HCT116 (cell line): ENCODE results near the gene MRRF. TPM values are rescaled to one million over a fixed set of nuclear protein-coding genes. Genes with fewer than 3 reads are reported as not detected.

Experiments
- ATAC-seq: fragments of 200-7000 bp; cut with Tn5 transposase; 2 replicates; pipeline ENCODE4 v1.9.1; 2020; ENCODE audit warnings: mild to moderate bottlenecking, moderate library complexity
- BruUV-seq: library from RNA; stranded (reverse); fragments of 400-500 nt; replicated peaks from 2 replicates; lab custom pipeline; 2021; lab: Mats Ljungman, UMichigan
- CTCF ChIA-PET: fragments of 300-600 bp; sonication (Branson Sonifier 250); formaldehyde crosslinking; loops from one replicate; lab custom pipeline; 2021; ENCODE audit warnings: antibody characterized with exemption; lab: Charles Lee
- POLR2A ChIA-PET: fragments of 300-600, 350-600 bp; sonication (Branson Sonifier 250); formaldehyde crosslinking; loops from one replicate; lab custom pipeline; 2021; ENCODE audit warnings: antibody characterized with exemption; lab: Charles Lee
- RAD21 ChIA-PET, 2 experiments: fragments of 300-600 bp; sonication (Branson Sonifier 250); formaldehyde crosslinking; loops; one replicate each; lab custom pipeline; 2023; ENCODE audit warnings: low total read pairs in 2 of 2; ENCODE audit not compliant: uncharacterized antibody in 2 of 2, unreplicated experiment in 2 of 2, low non-redundant PET in 1 of 2; lab: Charles Lee
- DNase-seq: peaks from one replicate; pipeline ENCODE4 v3.0.0-alpha.2; 2010; ENCODE audit warnings: low read depth, low spot score
- H2AFZ ChIP-seq: fragments of 200-600 bp; shearing (Covaris generic), sonication (generic); 2 replicates; pipeline ENCODE4 v1.6.1; 2017; ENCODE audit warnings: low read depth, mixed run types, mixed read lengths, antibody characterized with exemption, low read length; ENCODE audit not compliant: poor library complexity, severe bottlenecking
- H3K27ac ChIP-seq: 2 replicates; pipeline ENCODE4 v1.5.1; 2012; ENCODE audit warnings: low read depth, low read length
- H3K27me3 ChIP-seq: fragments of 200-600 bp; sonication (generic); 2 replicates; pipeline ENCODE4 v1.6.1; 2016; ENCODE audit warnings: mixed run types, low read length, mixed read lengths; ENCODE audit not compliant: insufficient read depth
- H3K36me3 ChIP-seq, 2 experiments: fragments of 200-500 bp in 1 of 2; fragments of 200-600 bp in 1 of 2; sonication (Bioruptor generic) in 1 of 2; sonication (generic) in 1 of 2; 2 replicates each; pipeline versions ENCODE4 v1.5.1 to v1.6.1; 2014 to 2016; ENCODE audit warnings: low read length in 2 of 2, inconsistent platforms in 1 of 2, mixed read lengths in 1 of 2, mixed run types in 1 of 2; ENCODE audit not compliant: insufficient read depth in 2 of 2, control insufficient read depth in 1 of 2
- H3K4me1 ChIP-seq, 2 experiments: fragments of 200-600 bp in 1 of 2; sonication (generic) in 1 of 2; 2 replicates each; pipeline versions ENCODE4 v1.5.1 to v1.6.1; 2012 to 2017; ENCODE audit warnings: low read length in 2 of 2, inconsistent platforms in 1 of 2, mild to moderate bottlenecking in 1 of 2, mixed read lengths in 1 of 2, mixed run types in 1 of 2, moderate library complexity in 1 of 2; ENCODE audit not compliant: insufficient read depth in 2 of 2, control insufficient read depth in 1 of 2
- H3K4me2 ChIP-seq: fragments of 200-600 bp; sonication (generic); 2 replicates; pipeline ENCODE4 v1.6.1; 2017; ENCODE audit warnings: mixed run types, low read length, mixed read lengths
- H3K4me3 ChIP-seq, 2 experiments: fragments of 200-600 bp in 1 of 2; sonication (generic) in 1 of 2; replicated peaks in 1 of 2; 2 replicates each; pipeline ENCODE4 v1.5.1; 2011 to 2016; ENCODE audit warnings: low read length in 2 of 2, control low read depth in 1 of 2, low read depth in 1 of 2, mild to moderate bottlenecking in 1 of 2, mixed read lengths in 1 of 2, mixed run types in 1 of 2
- H3K79me2 ChIP-seq: fragments of 200-600 bp; sonication (generic); 2 replicates; pipeline ENCODE4 v1.6.1; 2017; ENCODE audit warnings: mild to moderate bottlenecking, mixed run types, low read length, moderate library complexity, mixed read lengths; ENCODE audit not compliant: insufficient read depth
- H3K9ac ChIP-seq: fragments of 200-600 bp; sonication (generic); 2 replicates; pipeline ENCODE4 v1.6.1; 2016; ENCODE audit warnings: low read length, mixed read lengths
- H3K9me2 ChIP-seq: fragments of 200-600 bp; sonication (generic), shearing (Covaris generic); 2 replicates; pipeline ENCODE4 v1.6.1; 2017; ENCODE audit warnings: mixed run types, mild to moderate bottlenecking, moderate library complexity; ENCODE audit not compliant: insufficient read depth
- H3K9me3 ChIP-seq, 2 experiments: fragments of 200-500 bp in 1 of 2; fragments of 200-600 bp in 1 of 2; sonication (Bioruptor generic) in 1 of 2; sonication (generic) in 1 of 2; 2 replicates each; pipeline ENCODE4 v1.6.1; 2014 to 2017; ENCODE audit warnings: low read length in 2 of 2, mixed read lengths in 2 of 2, inconsistent platforms in 1 of 2, low read depth in 1 of 2, mild to moderate bottlenecking in 1 of 2, mixed run types in 1 of 2, moderate library complexity in 1 of 2; ENCODE audit not compliant: control insufficient read depth in 1 of 2, insufficient read depth in 1 of 2
- H4K20me1 ChIP-seq: fragments of 200-600 bp; sonication (generic), shearing (Covaris generic); 2 replicates; pipeline ENCODE4 v1.6.1; 2017; ENCODE audit warnings: mixed run types, mild to moderate bottlenecking, moderate library complexity; ENCODE audit not compliant: insufficient read depth
- CBX3 ChIP-seq: IDR thresholded peaks from 2 replicates; pipeline ENCODE4 v1.6.1; 2012; ENCODE audit warnings: low read depth
- CEBPB ChIP-seq: IDR thresholded peaks from 2 replicates; pipeline ENCODE4 v1.6.1; 2012; ENCODE audit warnings: low read depth
- EGR1 ChIP-seq: IDR thresholded peaks from 2 replicates; pipeline ENCODE4 v1.6.1; 2012; ENCODE audit warnings: low read depth
- EZH2phosphoT487 ChIP-seq: fragments of 200-600 bp; IDR thresholded peaks from 2 replicates; pipeline ENCODE4 v1.6.1; 2018; ENCODE audit warnings: antibody characterized with exemption, borderline replicate concordance
- FOSL1 ChIP-seq: IDR thresholded peaks from 2 replicates; pipeline ENCODE4 v1.6.1; 2012; ENCODE audit warnings: low read depth
- JUND ChIP-seq: IDR thresholded peaks from 2 replicates; pipeline ENCODE4 v1.6.1; 2012
- POLR2A ChIP-seq: IDR thresholded peaks from 2 replicates; pipeline ENCODE4 v1.7.0; 2011; ENCODE audit warnings: borderline replicate concordance; ENCODE audit not compliant: insufficient read depth, insufficient read length; ENCODE audit errors: extremely low read depth
- POLR2AphosphoS5 ChIP-seq: IDR thresholded peaks from 2 replicates; pipeline ENCODE4 v1.6.1; 2011; ENCODE audit warnings: mild to moderate bottlenecking, low read depth, low read length, moderate library complexity
- RAD21 ChIP-seq: IDR thresholded peaks from 2 replicates; pipeline ENCODE4 v1.6.1; 2012; ENCODE audit warnings: low read depth, mild to moderate bottlenecking
- SP1 ChIP-seq: IDR thresholded peaks from 2 replicates; pipeline ENCODE4 v1.6.1; 2012; ENCODE audit warnings: low read depth
- SRF ChIP-seq: IDR thresholded peaks from 2 replicates; pipeline ENCODE4 v1.6.1; 2012; ENCODE audit warnings: low read depth
- TCF7L2 ChIP-seq: IDR thresholded peaks from 2 replicates; pipeline ENCODE4 v1.7.0; 2011; ENCODE audit warnings: borderline replicate concordance, inconsistent platforms; ENCODE audit not compliant: insufficient read depth, insufficient read length; ENCODE audit errors: extremely low read depth
- YY1 ChIP-seq: IDR thresholded peaks from 2 replicates; pipeline ENCODE4 v1.6.1; 2011; ENCODE audit warnings: low read length, low read depth, moderate library complexity, mild to moderate bottlenecking; ENCODE audit not compliant: insufficient replicate concordance; ENCODE audit errors: extremely low read depth
- ZFX ChIP-seq: fragments of 450-650 bp; IDR thresholded peaks from 2 replicates; pipeline ENCODE4 v1.6.1; 2017
- ZNF274 ChIP-seq: fragments of 200-500 bp; sonication (Bioruptor generic); IDR thresholded peaks from 2 replicates; pipeline ENCODE4 v1.6.1; 2014; ENCODE audit warnings: mild to moderate bottlenecking, low read depth, low read length, inconsistent platforms
- intact Hi-C: fragments of 100-400 bp; cut with micrococcal nuclease; formaldehyde crosslinking; loops from 2 replicates; pipeline ENCODE4 v1.10.0; 2022
- total RNA-seq: library from RNA; stranded (reverse); gene quantifications from one replicate; pipeline ENCODE4 v1.2.1, GENCODE V29; 2021; ENCODE audit not compliant: unreplicated experiment
- TF ChIP-seq, protein P1 (sequence below): IDR thresholded peaks from 2 replicates; pipeline ENCODE4 v1.6.1; 2012
- TF ChIP-seq, protein P2 (sequence below): IDR thresholded peaks from 2 replicates; pipeline ENCODE4 v1.6.1; 2011; ENCODE audit warnings: mild to moderate bottlenecking, low read length, moderate library complexity; ENCODE audit not compliant: insufficient replicate concordance; ENCODE audit errors: extremely low read depth
- TF ChIP-seq, protein P3 (sequence below): IDR thresholded peaks from 2 replicates; pipeline ENCODE4 v1.6.1; 2012
- TF ChIP-seq, protein P4 (sequence below): IDR thresholded peaks from 2 replicates; pipeline ENCODE4 v1.6.1; 2012; ENCODE audit warnings: low read depth

The MRRF gene
- total RNA-seq, 1 experiment from 2014 or later, result 88.6 TPM

DNA sequence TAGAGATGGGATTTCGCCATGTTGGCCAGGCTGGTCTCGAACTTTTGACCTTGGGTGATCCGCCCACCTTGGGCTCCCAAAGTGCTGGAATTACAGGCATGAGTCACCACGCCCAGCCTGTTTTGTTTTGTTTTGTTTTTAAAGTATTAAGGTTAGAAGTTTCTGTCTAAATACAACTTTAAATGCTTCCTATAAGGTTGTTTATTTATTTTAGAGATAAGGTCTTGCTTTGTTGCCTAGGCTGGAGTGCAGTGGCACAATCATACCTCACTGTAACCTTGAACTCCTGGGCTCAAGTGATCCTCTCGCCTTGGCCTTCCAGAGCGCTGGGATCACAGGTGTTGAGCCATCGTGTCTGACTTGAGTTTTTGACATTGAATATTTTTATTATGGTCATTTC lies 11.4 kb downstream of the MRRF start:
- Histone ChIP-seq H3K4me3 (no peak overlapping the region), H3K79me2 (peaks cover 100% of the 10 kb centered on the region), H3K27ac (no peak overlapping the region), H3K9me3 (peaks cover 3 to 13% of the 10 kb centered on the region in 2 experiments; a peak in 2 of 4 replicates), H3K4me2 (no peak overlapping the region), H3K9ac (no peak overlapping the region), H3K4me1 (no peaks in the 10 kb centered on the region), H3K9me2 (no peaks in the 10 kb centered on the region), H4K20me1 (peaks cover 9% of the 10 kb centered on the region; the same call in 1 of the 2 replicates), H3K27me3 (no peaks in the 10 kb centered on the region), H2AFZ (no peak overlapping the region), H3K36me3 (peaks cover 12 to 46% of the 10 kb centered on the region in 2 experiments; a peak in 3 of 4 replicates)
- ChIA-PET CTCF (no interaction called here), RAD21 (no interaction called here), POLR2A (no interaction called here)
- no TSS peak for BruUV-seq
- no peak for TF ChIP-seq ZFX
- TF ChIP-seq, protein P1, sequence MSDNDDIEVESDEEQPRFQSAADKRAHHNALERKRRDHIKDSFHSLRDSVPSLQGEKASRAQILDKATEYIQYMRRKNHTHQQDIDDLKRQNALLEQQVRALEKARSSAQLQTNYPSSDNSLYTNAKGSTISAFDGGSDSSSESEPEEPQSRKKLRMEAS, result no peak
- no peak for TF ChIP-seq ZNF274
- TF ChIP-seq POLR2AphosphoS5, result no peak
- no peak for TF ChIP-seq YY1
- no peak for TF ChIP-seq POLR2A
- no peak for TF ChIP-seq CBX3
- no peak for TF ChIP-seq CEBPB
- TF ChIP-seq TCF7L2, result no peak
- no peak for TF ChIP-seq JUND
- TF ChIP-seq, protein P2, sequence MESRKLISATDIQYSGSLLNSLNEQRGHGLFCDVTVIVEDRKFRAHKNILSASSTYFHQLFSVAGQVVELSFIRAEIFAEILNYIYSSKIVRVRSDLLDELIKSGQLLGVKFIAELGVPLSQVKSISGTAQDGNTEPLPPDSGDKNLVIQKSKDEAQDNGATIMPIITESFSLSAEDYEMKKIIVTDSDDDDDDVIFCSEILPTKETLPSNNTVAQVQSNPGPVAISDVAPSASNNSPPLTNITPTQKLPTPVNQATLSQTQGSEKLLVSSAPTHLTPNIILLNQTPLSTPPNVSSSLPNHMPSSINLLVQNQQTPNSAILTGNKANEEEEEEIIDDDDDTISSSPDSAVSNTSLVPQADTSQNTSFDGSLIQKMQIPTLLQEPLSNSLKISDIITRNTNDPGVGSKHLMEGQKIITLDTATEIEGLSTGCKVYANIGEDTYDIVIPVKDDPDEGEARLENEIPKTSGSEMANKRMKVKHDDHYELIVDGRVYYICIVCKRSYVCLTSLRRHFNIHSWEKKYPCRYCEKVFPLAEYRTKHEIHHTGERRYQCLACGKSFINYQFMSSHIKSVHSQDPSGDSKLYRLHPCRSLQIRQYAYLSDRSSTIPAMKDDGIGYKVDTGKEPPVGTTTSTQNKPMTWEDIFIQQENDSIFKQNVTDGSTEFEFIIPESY, result no peak
- no peak for TF ChIP-seq EGR1
- no peak for TF ChIP-seq SP1
- TF ChIP-seq EZH2phosphoT487, result no peak
- TF ChIP-seq FOSL1, result no peak
- TF ChIP-seq RAD21, result no peak
- TF ChIP-seq, protein P3, sequence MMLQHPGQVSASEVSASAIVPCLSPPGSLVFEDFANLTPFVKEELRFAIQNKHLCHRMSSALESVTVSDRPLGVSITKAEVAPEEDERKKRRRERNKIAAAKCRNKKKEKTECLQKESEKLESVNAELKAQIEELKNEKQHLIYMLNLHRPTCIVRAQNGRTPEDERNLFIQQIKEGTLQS, result no peak
- TF ChIP-seq, protein P4, sequence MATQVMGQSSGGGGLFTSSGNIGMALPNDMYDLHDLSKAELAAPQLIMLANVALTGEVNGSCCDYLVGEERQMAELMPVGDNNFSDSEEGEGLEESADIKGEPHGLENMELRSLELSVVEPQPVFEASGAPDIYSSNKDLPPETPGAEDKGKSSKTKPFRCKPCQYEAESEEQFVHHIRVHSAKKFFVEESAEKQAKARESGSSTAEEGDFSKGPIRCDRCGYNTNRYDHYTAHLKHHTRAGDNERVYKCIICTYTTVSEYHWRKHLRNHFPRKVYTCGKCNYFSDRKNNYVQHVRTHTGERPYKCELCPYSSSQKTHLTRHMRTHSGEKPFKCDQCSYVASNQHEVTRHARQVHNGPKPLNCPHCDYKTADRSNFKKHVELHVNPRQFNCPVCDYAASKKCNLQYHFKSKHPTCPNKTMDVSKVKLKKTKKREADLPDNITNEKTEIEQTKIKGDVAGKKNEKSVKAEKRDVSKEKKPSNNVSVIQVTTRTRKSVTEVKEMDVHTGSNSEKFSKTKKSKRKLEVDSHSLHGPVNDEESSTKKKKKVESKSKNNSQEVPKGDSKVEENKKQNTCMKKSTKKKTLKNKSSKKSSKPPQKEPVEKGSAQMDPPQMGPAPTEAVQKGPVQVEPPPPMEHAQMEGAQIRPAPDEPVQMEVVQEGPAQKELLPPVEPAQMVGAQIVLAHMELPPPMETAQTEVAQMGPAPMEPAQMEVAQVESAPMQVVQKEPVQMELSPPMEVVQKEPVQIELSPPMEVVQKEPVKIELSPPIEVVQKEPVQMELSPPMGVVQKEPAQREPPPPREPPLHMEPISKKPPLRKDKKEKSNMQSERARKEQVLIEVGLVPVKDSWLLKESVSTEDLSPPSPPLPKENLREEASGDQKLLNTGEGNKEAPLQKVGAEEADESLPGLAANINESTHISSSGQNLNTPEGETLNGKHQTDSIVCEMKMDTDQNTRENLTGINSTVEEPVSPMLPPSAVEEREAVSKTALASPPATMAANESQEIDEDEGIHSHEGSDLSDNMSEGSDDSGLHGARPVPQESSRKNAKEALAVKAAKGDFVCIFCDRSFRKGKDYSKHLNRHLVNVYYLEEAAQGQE, result no peak
- no peak for TF ChIP-seq SRF
- DNase-seq (no peak), ATAC-seq (no peak)
- intact Hi-C loops, result no loop called here
